ENCODE measurements around the gene KDM5A. TPM values are rescaled to one million over a fixed set of nuclear protein-coding genes. Genes with fewer than 3 reads are reported as not detected.

The KDM5A gene
- total and polyA plus RNA-seq, 12 donors, result 5.5 to 104 (median 58.3) TPM

DNA sequence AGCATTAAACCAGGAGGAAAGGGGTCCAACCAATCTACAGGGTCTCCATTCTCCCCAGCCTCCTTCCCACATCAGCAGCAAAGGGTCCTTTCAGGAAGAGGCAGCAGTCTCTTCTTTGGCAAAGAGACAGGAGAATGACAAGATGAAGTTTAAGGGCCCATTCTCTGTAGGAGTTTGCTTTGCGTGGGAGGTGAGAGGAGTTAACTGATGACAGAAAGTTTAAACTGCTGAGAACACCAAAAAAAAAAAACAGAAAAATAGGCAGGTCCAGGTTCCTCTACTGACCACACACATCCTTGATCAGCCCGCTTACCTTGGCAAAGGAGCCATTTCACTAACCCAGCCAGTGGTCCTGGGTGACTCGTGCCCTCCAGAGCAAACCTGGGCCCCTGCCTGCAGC, 132.2 kb downstream of the KDM5A start:
- TF ChIP-seq, protein P1, sequence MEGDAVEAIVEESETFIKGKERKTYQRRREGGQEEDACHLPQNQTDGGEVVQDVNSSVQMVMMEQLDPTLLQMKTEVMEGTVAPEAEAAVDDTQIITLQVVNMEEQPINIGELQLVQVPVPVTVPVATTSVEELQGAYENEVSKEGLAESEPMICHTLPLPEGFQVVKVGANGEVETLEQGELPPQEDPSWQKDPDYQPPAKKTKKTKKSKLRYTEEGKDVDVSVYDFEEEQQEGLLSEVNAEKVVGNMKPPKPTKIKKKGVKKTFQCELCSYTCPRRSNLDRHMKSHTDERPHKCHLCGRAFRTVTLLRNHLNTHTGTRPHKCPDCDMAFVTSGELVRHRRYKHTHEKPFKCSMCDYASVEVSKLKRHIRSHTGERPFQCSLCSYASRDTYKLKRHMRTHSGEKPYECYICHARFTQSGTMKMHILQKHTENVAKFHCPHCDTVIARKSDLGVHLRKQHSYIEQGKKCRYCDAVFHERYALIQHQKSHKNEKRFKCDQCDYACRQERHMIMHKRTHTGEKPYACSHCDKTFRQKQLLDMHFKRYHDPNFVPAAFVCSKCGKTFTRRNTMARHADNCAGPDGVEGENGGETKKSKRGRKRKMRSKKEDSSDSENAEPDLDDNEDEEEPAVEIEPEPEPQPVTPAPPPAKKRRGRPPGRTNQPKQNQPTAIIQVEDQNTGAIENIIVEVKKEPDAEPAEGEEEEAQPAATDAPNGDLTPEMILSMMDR (IDR thresholded peaks at IDR 0.05), result no peak
- TF ChIP-seq POLR2A (IDR thresholded peaks at IDR 0.05), result no peak
- no peaks in the 10 kb centered on the region for H3K36me3 ChIP-seq (replicated peaks in 1 of 2)
- H3K27me3 ChIP-seq, result peaks cover 14% of the 10 kb centered on the region
- H3K4me1 ChIP-seq (replicated peaks in 1 of 2), result no peaks in the 10 kb centered on the region
- no peak overlapping the region for H3K4me3 ChIP-seq
- intact Hi-C loops (cut with DNase I), result no loop called here
- WGBS, 4 donors, result 69 to 85% (median 74%) methylated on average over 3 of the region's 3 CpGs
- no peaks in the 10 kb centered on the region for H3K9me3 ChIP-seq (replicated peaks in 1 of 3)
- no peak for DNase-seq
- no peak overlapping the region for H3K27ac ChIP-seq

DNA sequence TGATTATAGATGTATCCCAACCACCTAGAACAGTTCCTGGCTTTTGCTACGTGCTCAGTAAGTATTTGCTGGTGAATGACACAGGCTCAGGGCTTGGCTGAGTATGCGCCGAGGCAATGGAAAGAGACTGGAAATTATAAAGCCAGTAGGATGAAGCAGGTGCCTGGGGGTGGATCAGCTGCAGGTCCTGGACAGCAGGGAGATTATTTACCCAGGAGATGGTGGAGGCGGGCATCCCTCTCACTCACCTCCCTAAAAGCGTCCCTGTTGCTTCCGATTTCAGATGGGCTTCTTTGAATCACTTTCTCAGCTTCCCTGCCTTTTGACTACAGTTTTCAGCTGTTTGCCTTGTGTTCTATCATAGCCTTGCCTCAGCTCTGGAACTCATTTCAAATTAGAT, 132.9 kb downstream of the KDM5A start:
- Histone ChIP-seq H3K36me3 (replicated peaks in 1 of 2) (no peaks in the 10 kb centered on the region), H3K4me3 (no peak overlapping the region), H3K27ac (no peak overlapping the region), H3K9me3 (replicated peaks in 1 of 3) (no peaks in the 10 kb centered on the region), H3K27me3 (peaks cover 14% of the 10 kb centered on the region), H3K4me1 (replicated peaks in 1 of 2) (no peaks in the 10 kb centered on the region)
- intact Hi-C loops (cut with DNase I), result no loop called here
- WGBS, 4 donors, result 90 to 94% (median 92%) methylated on average over 6 of the region's 6 CpGs
- DNase-seq, result no peak
- TF ChIP-seq, protein P1 (IDR thresholded peaks at IDR 0.05), result no peak
- no peak for TF ChIP-seq POLR2A (IDR thresholded peaks at IDR 0.05)

DNA sequence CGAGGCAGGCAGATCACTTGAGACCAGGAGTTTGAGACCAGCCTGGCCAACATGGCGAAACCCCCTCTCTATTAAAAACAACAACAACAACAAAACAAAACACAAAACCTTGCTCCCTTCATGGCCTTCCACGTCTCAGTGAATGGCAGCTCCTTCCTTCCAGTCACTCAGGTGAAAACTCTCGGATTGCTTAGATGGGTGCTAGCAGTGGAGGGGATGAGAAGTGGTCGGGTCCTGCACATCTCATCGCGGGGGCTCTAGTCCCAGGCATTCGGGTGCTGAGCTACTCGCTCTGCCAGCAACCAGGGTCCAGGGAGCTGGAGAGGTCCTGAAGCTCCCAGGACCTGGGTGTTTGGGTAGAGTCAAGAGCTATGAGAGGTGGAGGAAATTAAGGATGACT, 134.2 kb downstream of the KDM5A start:
- DNase-seq, result no peak
- WGBS, 4 donors, result 75 to 92% (median 78%) methylated on average over 8 to 9 of the region's 9 CpGs

DNA sequence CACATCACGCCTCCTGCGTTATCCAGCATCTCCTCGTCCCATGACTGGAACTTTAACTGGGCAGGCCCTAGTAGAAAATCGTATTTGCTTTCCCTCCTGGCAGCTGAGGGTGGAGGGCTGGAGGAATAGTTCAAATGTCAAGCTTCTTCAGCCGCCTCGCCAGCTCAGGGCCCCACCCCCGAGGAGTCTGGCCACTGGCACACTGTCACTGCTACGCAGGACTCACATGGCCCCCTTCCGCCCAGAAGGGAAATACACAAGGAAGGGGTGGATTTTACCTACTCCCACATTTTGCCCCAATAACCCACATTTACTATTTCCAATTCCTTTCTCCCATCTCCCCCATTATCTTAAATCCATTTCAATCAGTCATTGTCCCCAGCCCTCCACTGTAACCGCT, 135.1 kb downstream of the KDM5A start:
- no peaks in the 10 kb centered on the region for H3K9me3 ChIP-seq (replicated peaks in 1 of 3)
- intact Hi-C loops (cut with DNase I), result no loop called here
- H3K36me3 ChIP-seq (replicated peaks in 1 of 2), result no peaks in the 10 kb centered on the region
- no peak overlapping the region for H3K4me3 ChIP-seq
- no peak for TF ChIP-seq POLR2A (IDR thresholded peaks at IDR 0.05)
- TF ChIP-seq, protein P1 (IDR thresholded peaks at IDR 0.05), result no peak
- 64 to 75% (median 70%) methylated on average over 10 of the region's 10 CpGs for WGBS, 4 donors
- H3K4me1 ChIP-seq (replicated peaks in 1 of 2), result no peaks in the 10 kb centered on the region
- no peak for DNase-seq
- H3K27ac ChIP-seq, result no peak overlapping the region
- H3K27me3 ChIP-seq, result peaks cover 7% of the 10 kb centered on the region

More for the DNA sequence above, 134.2 kb downstream of the KDM5A start:
- no peak overlapping the region for H3K4me3 ChIP-seq
- H3K4me1 ChIP-seq (replicated peaks in 1 of 2), result no peaks in the 10 kb centered on the region
- no peaks in the 10 kb centered on the region for H3K9me3 ChIP-seq (replicated peaks in 1 of 3)
- intact Hi-C loops (cut with DNase I), result no loop called here
- TF ChIP-seq, protein P1 (IDR thresholded peaks at IDR 0.05), result no peak
- no peak for TF ChIP-seq POLR2A (IDR thresholded peaks at IDR 0.05)
- peaks cover 14% of the 10 kb centered on the region for H3K27me3 ChIP-seq
- no peak overlapping the region for H3K27ac ChIP-seq
- no peaks in the 10 kb centered on the region for H3K36me3 ChIP-seq (replicated peaks in 1 of 2)

Measured in adrenal gland (tissue), 12 donors.